ENCODE results near the gene SH3GLB2.

- TF ChIP-seq RXRA (IDR thresholded peaks at IDR 0.05): no peak
- TF ChIP-seq, protein P1, sequence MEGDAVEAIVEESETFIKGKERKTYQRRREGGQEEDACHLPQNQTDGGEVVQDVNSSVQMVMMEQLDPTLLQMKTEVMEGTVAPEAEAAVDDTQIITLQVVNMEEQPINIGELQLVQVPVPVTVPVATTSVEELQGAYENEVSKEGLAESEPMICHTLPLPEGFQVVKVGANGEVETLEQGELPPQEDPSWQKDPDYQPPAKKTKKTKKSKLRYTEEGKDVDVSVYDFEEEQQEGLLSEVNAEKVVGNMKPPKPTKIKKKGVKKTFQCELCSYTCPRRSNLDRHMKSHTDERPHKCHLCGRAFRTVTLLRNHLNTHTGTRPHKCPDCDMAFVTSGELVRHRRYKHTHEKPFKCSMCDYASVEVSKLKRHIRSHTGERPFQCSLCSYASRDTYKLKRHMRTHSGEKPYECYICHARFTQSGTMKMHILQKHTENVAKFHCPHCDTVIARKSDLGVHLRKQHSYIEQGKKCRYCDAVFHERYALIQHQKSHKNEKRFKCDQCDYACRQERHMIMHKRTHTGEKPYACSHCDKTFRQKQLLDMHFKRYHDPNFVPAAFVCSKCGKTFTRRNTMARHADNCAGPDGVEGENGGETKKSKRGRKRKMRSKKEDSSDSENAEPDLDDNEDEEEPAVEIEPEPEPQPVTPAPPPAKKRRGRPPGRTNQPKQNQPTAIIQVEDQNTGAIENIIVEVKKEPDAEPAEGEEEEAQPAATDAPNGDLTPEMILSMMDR (IDR thresholded peaks at IDR 0.05; ENCODE audit: low read depth, low read length, missing input control): no peak
- no peak for TF ChIP-seq YY1 (IDR thresholded peaks at IDR 0.05)
- no peak for TF ChIP-seq MAX (IDR thresholded peaks at IDR 0.05)
- TF ChIP-seq GABPA (IDR thresholded peaks at IDR 0.05 in 1 of 2, conservative IDR thresholded peaks at IDR 0.05 in 1 of 2): no peak
- TF ChIP-seq, protein P2, sequence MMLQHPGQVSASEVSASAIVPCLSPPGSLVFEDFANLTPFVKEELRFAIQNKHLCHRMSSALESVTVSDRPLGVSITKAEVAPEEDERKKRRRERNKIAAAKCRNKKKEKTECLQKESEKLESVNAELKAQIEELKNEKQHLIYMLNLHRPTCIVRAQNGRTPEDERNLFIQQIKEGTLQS (IDR thresholded peaks at IDR 0.05): no peak
- no peak for TF ChIP-seq EGR1 (IDR thresholded peaks at IDR 0.05; ENCODE audit: low read depth in 2 of 2)
- TF ChIP-seq FOXA2 (IDR thresholded peaks at IDR 0.05): no peak
- no peak for TF ChIP-seq REST (IDR thresholded peaks at IDR 0.05)
- TF ChIP-seq RAD21 (IDR thresholded peaks at IDR 0.05): no peak
- no peak for TF ChIP-seq SP1 (IDR thresholded peaks at IDR 0.05)
Measured at GRCh38 chr9:129076640-129077037, 48.5 kb upstream of the SH3GLB2 start.

Measured in liver (tissue), 3 donors.